ENCODE results near the gene PCGF5.
A peak's percentile ranks its signal among the peaks of the same experiment; 100 is the strongest.
"Not testable (repeated sequence)": the region's sequence is repeated elsewhere in the genome, so short reads cannot be mapped to it uniquely, and the experiment has no call there.

Gene PCGF5

GRCh38 chr10:91210435-91210834, 10.0 kb upstream of the PCGF5 start:
- no peak for DNase-seq

- no peak for DNase-seq
Measured at GRCh38 chr10:91211675-91212074, 8.8 kb upstream of the PCGF5 start.

DNA sequence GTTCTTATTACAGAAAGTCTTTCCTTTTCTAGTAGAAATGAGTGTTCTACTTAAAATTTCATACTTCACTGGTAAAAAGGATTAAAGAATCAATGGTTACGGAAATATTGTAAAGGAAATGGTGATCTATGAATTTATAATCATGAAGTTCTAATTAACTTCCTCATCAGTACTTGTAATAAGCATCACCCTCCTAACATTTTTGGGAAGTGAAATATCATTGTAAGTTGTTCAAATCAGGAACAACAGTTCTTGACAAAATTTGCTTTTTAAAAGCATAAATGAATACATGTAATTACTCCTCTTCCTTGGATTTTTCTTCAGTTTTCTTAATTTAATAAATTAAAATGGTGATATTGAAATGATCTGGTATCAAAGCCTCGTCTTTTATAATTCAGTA, 5.6 kb upstream of the PCGF5 start:
- DNase-seq: no peak

- no peak for DNase-seq
Measured at GRCh38 chr10:91215384-91215783, 5.1 kb upstream of the PCGF5 start.

DNA sequence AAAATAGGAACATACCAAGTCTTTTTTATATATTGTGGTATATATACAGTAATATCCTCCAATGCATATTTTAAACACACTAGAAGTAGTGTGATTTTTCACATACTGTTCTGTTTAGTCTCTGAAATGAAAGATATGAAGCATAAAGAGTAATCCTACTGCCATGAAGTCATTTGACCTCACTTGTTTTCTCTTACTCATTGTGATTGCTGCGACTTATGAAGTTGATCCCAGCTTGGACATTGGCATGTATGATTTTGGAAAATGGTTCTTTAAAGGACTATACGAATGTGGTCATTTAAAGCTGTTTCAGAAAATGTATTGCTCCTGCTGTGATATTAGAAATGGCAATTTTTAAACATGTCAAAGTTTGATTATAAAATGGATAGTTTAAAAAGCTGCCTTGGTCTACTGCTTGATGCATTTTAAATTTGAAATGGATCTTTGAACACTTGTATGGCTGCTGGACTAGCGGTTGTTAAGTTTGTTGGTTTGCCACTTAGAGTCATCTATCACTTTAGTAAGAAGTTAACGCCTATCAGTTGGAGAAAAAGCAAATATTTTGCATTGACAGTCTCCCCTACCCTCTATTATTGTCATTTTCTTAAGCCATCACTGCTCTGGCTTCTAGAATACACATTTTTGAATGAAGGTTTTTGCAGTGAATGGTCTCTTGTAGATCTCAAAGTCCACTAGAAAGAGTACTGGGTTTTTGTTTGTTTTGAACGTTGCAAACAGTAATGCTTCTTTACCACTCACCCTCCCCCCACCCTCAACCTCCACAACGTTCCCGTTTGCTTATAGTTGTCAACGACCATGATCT, 881 bp upstream of the PCGF5 start:
- no peak for DNase-seq

DNA sequence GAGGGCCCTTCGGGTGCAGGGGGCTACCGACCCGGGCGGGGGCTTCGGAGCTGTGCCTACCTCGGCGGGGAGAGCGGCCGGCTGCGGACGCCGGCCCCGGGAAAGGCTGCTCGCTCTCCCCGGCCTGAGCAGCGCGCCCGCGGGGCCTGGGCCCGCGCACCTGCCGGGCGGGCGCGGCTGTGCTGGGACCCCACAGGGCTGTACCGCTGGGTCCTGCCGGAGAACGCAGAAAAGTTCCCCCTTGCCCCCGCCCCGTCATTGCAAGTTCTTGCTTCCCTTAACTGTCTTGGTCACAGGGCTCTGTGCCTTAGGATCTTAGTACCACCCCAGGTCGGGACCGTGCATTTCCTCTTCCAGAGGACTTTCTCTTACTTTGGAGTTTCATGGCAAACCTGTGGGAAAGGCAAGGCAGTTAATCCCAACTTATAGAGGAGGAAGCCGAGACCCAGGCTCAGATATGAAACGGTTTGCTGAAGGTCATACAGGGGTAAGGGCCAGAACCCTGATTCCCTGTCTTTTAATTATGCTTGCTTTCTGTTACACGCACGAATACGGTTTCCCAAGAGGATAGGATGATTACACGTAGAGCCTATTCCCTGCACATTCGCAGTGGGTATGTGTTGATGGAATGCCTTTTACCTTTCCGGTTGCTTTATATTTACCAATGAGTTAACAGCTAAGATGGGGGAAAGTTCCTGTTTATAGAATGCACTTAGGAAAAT, 652 bp downstream of the PCGF5 start:
- DNase-seq: peak; percentile 23

- no peak for DNase-seq
Measured at GRCh38 chr10:91226093-91226492, 5.6 kb downstream of the PCGF5 start.

GRCh38 chr10:91227576-91227975, 7.1 kb downstream of the PCGF5 start:
- DNase-seq: no peak

DNA sequence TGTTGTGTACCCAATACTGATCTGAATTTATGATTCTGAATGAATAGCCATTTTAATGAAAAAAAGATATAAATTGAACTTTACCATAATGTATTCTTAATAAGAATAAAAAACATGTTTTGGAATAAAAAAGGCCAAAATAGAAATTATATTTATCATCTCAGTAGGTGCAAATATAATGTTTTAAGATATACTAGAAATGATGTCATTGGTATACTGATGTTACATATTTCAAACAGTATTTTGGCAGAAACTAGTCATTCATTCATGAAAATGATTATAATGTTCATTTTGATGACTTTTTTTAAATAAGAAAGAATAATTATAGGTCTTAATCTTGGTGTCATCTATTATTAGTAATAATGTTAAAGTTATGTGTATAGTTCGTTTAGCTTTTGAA, 9.2 kb downstream of the PCGF5 start:
- no peak for DNase-seq

DNA sequence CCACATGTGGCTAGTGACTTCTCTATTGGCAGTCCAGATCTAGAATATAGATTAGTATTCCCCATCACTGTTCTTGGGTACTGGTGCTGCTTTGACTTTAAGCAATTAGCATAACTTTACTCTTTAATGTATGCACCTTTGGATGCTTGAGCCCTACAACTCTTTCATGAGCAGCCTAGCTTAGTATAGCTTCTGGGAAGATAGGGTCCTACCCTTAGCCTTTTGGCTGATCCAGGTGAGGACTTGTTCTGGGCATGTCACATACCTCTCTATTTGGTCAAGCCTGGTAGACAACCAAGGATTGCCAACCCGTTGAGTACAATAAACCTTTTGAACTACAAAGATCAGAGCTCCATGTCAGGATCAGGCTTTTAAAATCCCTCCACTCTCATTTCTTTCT, 17.7 kb downstream of the PCGF5 start:
- no peak for DNase-seq

GRCh38 chr10:91239789-91240188, 19.3 kb downstream of the PCGF5 start:
- DNase-seq: no peak

GRCh38 chr10:91242940-91243339, 22.5 kb downstream of the PCGF5 start:
- DNase-seq: no peak

- DNase-seq: no peak
Measured at GRCh38 chr10:91247360-91248111, 27.1 kb downstream of the PCGF5 start.

DNA sequence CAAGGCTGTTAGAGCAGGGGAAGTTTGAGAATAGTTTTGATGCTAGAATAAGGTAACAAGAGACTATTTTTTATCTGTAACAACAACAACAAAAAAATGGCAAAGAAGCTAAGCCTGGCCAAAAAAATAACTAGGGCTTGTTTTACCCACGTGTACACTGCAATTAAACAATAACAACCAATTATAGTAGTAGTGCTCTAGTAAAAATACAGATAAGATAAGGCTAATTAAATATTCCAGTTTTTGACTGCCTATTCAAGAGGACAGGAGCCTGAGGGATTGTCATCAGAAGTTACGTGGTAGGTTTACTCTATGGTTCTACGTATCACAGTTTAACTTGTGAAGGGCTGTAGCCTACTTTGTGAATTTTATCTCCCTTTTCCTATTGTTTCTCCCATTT, 29.2 kb downstream of the PCGF5 start:
- DNase-seq: no peak

DNA sequence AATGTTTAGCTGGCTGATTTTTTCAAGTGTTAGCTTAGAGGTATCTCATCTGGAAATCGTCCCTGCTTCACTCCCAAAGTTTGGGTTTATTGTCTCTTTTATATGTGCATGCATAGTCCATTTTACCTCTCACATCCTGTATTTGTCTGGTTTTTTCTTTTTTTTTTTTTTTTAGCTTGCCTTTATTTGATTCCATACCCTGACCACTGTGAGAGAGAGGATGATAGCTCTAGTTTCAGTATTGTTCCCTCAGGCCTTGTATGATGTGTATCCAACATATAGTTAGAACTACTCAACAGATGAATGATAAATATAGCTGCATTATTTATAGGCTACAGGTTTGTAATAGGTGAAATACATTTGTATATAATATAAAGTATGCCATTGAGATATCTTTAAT, 29.9 kb downstream of the PCGF5 start:
- DNase-seq: no peak

- DNase-seq: peak; percentile 64
Measured at GRCh38 chr10:91251430-91252056, 31.1 kb downstream of the PCGF5 start.

DNA sequence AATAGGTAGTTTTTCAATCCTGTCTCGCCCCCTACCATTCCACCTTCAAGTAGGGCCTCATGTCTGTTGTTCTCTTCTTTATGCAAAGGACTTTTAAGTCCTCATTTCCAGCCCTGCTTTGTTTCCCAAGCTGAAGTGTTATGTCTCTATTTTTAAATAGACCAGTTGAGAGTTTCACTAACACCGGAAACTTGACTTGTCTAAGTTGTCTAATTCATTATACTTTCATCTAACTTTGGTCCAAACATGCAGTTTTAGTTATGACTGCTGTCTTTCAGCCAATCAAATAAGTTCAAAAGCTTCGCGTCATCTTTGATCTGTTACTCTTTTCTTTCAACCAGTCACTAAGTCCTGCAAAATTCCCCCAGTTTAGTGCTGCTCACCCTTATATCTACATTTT, 32.8 kb downstream of the PCGF5 start:
- DNase-seq: no peak

DNA sequence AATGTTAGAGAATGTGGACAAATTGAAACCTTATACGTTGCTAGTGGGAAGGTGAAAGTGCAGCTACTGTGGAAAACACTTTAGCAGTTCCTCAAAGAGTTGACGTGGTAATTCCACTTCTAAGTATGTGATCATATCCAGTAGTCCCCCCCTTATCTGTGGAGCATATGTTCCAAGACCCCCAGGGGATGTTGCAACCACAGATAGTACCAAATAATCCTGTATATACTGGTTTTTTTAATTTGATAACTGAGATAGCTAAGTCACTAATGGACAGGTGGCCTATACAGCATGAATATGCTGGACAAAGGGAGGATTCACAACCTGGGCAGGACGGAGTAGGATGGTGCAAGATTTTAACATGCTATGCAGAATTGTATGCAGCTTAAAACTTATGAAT, 36.8 kb downstream of the PCGF5 start:
- DNase-seq: no peak

- DNase-seq: not testable (repeated sequence)
Measured at GRCh38 chr10:91260417-91260816, 40.0 kb downstream of the PCGF5 start.

GRCh38 chr10:91271886-91272285, 51.4 kb downstream of the PCGF5 start:
- DNase-seq: no peak

GRCh38 chr10:91284486-91285090, 64.1 kb downstream of the PCGF5 start:
- DNase-seq: no peak

- DNase-seq: no peak
Measured at GRCh38 chr10:91286572-91286971, 66.1 kb downstream of the PCGF5 start.

GRCh38 chr10:91287276-91287675, 66.8 kb downstream of the PCGF5 start:
- no peak for DNase-seq
